GM19372 (cell line): ENCODE measurements around the gene TXNL1.
"Not testable (repeated sequence)": the region's sequence is repeated elsewhere in the genome, so short reads cannot be mapped to it uniquely, and the experiment has no call there.

ENCODE experiments used
- ATAC-seq: cut with Tn5 transposase; IDR thresholded peaks from one replicate; pipeline ENCODE4 v1.9.1; 2021; ENCODE audit warnings: mild to moderate bottlenecking, low read depth, moderate library complexity; ENCODE audit not compliant: unreplicated experiment

The TXNL1 gene

GRCh38 chr18:56574861-56575260 lies 63.5 kb downstream of the TXNL1 start:
- no peak for ATAC-seq

- ATAC-seq, result not testable (repeated sequence)
Measured at GRCh38 chr18:56572267-56572666, 66.1 kb downstream of the TXNL1 start.

GRCh38 chr18:56570978-56571377 lies 67.4 kb downstream of the TXNL1 start:
- no peak for ATAC-seq

GRCh38 chr18:56569416-56569815 lies 69.0 kb downstream of the TXNL1 start:
- ATAC-seq, result no peak

- no peak for ATAC-seq
Measured at GRCh38 chr18:56568986-56569385, 69.4 kb downstream of the TXNL1 start.

- no peak for ATAC-seq
Measured at GRCh38 chr18:56565551-56566345, 72.6 kb downstream of the TXNL1 start.

- ATAC-seq, result no peak
Measured at GRCh38 chr18:56565046-56565445, 73.3 kb downstream of the TXNL1 start.

GRCh38 chr18:56563568-56563967 lies 74.8 kb downstream of the TXNL1 start:
- ATAC-seq, result no peak

- no peak for ATAC-seq
Measured at GRCh38 chr18:56562479-56562878, 75.9 kb downstream of the TXNL1 start.

- no peak for ATAC-seq
Measured at GRCh38 chr18:56560992-56561391, 77.4 kb downstream of the TXNL1 start.

- no peak for ATAC-seq
Measured at GRCh38 chr18:56559044-56559443, 79.3 kb downstream of the TXNL1 start.

- ATAC-seq, result no peak
Measured at GRCh38 chr18:56556907-56557306, 81.5 kb downstream of the TXNL1 start.

GRCh38 chr18:56550121-56550520 lies 88.3 kb downstream of the TXNL1 start:
- ATAC-seq, result no peak
